HPDE6-E6E7 (cell line): Measurements from ENCODE around the gene GPRC5B.
A peak's percentile ranks its signal among the peaks of the same experiment; 100 is the strongest.

ENCODE experiments used
- DNase-seq: peaks from one replicate; pipeline ENCODE4 v3.0.0; 2011; ENCODE audit warnings: missing footprints; ENCODE audit errors: extremely low spot score

Gene GPRC5B

GRCh38 chr16:19844945-19845641 lies 39.6 kb downstream of the GPRC5B start:
- peak; percentile 28 for DNase-seq

GRCh38 chr16:19843371-19843770 lies 41.3 kb downstream of the GPRC5B start:
- no peak for DNase-seq

DNA sequence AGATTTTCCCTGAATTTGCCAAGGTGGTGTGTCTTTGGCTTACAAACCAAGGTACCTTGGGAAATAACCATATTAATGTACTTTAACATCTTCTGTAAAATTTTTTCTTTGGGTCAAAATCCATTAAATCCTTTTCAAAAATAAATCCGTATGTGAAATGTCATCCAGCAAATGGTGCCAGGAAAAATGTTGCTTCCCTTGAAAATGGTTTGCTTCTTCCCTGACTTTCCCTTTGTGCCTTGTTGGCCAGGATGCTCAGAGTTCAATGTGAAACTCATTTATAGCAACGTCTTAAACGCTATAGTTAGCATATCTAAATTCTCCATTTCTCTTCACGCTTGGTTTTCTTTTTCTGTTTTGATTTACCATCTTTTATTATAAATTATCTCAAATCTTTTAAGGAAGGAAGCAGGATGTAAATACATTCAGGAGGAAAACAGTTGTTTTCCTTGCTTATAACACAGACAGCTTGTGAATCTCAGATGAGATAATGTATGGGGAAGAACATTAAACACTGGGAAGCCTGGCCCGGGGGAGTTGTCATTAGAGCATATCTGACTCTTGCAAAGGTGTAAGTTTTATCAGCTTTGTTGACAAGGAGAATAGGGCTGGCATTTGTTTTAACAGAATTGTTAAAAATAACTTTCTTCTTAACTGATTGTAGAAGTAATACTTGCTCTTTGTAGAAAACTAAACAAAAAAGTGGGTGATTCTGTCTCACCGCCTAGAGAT lies 42.1 kb downstream of the GPRC5B start:
- no peak for DNase-seq

- DNase-seq = no peak
These were observed 43.5 kb downstream of the GPRC5B start for GRCh38 chr16:19841184-19841583.

DNA sequence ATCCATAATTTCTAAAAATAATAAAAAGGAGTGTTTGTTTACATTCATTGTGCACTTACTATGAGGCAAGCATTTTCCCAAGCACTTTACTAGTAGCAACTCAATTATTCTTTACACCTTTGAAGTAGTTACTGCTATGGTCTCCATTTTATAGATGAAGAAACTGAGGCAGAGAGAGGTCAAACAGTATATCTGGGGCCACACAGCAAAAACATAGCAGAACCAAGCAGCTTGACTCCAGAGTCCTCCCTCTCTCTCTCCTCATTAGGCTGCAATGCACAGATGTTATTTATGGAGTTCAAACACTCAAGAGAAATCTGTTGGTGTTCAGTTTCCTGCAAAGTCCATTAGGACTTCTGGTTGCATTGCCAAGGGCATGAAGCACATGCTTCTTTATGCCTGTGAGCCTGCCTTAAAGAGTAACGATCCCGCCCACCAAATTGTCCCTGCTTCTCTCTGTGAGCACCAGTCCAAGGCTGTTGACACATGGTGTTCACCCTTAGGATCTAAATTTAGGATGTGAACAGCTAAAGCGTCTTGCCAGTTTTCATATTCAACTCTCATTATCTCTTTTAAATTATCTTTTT lies 44.0 kb downstream of the GPRC5B start:
- DNase-seq = no peak

DNA sequence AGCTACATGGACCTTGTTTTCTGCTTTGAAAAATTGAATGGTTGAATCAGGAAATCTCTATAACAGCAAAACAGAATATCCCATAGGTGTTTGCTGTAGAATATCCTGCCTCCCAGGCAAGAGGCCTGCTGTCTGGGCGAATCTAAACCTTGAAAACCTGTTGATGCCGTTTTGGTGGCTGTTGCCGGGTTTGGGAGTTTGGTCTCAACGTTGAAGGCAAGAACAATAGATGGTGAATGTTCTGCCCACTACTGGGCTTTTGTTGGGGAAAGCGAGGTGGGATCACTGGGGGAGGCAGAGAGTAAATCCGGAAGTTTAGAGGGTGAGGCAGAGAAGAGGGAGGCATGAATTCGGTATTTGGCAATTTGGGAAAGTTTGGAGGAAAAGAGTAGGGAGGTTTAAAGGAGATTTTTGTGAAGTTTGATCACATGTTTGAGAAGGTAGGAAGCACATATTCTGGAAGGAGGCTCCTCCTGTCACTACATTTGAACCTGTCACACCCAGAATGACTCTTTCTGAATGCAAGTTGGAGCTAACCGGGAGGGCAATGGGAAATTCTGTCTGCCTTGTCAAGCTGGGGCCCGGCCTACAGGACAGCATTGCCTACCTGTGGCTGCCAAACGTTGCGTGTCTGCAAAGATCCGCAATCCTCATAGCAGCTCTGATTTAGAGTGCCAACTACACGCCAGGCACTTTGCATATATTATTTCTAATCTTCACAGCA lies 46.5 kb downstream of the GPRC5B start:
- no peak for DNase-seq

DNA sequence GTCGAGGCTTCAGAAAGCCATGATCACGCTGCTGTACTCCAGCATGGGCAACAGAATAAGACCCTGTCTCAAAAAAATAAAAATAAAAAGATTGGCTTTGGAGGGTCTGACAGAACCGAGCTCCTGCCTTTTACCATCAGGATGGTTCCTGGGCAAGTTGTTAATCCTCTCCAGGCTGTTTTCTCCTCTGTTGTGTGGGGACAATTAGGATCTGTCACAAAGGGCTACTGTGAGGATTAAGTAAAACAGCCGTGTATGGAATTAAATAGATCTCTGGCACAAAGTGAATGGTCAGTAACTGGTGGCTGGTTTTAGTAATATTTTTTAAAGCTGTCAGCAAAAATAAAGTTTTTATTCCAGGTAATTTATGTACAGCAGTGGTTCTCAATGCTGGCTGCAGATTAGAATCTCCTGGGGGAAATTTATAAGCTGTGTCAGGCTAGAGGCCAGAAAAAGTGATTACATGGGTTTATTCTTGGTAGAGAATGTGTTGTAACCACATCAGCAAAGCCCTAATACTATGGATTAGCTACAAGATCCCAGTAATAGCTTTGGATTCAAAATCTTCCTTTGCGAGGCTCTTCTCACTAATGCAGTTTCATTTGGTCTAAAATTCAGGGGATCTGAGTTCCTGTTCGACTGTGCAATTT lies 47.2 kb downstream of the GPRC5B start:
- DNase-seq = no peak

GRCh38 chr16:19835968-19836421 lies 48.7 kb downstream of the GPRC5B start:
- no peak for DNase-seq

- no peak for DNase-seq
These were observed 49.5 kb downstream of the GPRC5B start for GRCh38 chr16:19835196-19835595.

GRCh38 chr16:19833581-19833980 lies 51.1 kb downstream of the GPRC5B start:
- no peak for DNase-seq

GRCh38 chr16:19833176-19833575 lies 51.5 kb downstream of the GPRC5B start:
- no peak for DNase-seq

GRCh38 chr16:19831678-19832077 lies 53.0 kb downstream of the GPRC5B start:
- peak; percentile 39 for DNase-seq

GRCh38 chr16:19830902-19831560 lies 53.6 kb downstream of the GPRC5B start:
- no peak for DNase-seq

DNA sequence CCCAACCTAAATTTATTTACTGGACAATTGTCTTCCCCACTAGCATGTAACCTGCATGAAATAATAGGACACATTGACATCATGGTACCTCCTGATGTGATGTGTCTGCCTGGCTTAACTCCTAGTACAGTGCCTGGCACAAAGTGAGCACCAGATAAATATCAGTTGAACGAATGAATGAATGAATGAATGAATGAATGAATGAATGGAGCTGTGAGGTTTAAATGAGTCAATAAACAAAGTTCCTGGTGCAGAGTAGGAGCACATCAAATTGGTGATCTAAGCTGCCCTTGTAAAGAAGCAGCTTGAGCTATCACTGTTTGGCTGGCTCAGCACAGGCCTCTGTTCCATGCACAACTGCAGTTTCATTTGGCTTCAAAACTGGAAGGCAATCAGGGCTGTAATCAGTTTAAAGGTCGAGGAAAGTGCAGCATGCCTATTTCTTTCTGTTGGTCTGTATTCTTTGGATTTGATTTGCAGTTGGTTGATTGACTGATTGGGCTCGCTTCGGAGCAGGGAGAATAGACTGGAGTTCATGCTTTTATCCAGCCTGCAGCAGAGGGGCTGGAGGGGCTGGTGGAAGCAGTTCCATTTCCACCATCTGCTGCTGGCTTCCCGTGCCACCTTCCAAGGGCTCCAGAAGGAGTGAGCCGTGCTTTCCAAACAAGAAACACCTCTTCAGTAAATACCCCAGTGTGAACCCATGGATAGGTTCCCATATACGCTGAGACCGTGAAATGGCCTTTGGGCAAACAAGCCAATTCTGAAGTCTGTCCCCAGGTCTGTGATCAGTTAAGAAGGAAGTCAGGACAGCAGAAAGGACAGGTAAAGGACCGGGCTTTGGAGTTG lies 54.6 kb downstream of the GPRC5B start:
- no peak for DNase-seq

GRCh38 chr16:19824216-19824615 lies 60.4 kb downstream of the GPRC5B start:
- no peak for DNase-seq

DNA sequence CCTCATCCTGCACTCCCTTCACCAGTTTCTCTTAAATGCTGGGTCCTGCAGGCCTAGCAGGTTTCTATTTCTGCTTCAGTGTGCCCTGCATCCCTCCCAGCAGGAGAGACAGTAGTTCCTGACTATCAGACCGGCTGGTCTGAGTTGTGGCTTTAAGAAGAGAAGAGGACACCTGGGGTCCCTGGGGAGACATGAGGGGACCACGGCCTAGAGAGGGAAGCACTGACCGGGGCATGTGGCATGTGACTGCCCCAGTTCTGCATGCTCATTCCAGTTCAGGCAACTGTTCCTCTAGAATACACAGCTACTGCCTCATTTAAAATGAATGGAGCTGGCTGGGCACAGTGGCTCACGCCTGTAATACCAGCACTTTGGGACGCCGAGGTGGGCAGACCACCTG lies 61.3 kb downstream of the GPRC5B start:
- DNase-seq = no peak

GRCh38 chr16:19822533-19822932 lies 62.1 kb downstream of the GPRC5B start:
- DNase-seq = no peak

DNA sequence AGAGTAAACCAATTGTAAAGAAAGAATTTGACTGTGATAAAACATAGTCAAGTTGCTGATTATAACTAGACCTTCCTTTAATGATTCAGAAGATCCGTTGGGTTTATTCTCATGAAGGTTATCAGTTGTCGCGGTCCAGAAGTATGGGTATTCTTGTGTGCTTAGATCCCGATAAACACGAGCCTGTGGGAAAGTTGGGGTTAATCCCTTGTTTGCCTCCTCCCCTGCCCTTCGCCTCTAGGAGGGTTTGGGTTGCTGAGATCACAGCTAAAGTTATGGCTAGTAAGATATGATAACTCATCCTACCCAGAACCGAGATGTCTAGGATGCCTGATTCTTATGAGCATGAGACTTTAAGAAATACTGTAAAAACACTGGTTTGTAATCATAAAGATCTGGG lies 66.8 kb downstream of the GPRC5B start:
- DNase-seq = no peak

- no peak for DNase-seq
These were observed 67.5 kb downstream of the GPRC5B start for GRCh38 chr16:19817122-19817521.

DNA sequence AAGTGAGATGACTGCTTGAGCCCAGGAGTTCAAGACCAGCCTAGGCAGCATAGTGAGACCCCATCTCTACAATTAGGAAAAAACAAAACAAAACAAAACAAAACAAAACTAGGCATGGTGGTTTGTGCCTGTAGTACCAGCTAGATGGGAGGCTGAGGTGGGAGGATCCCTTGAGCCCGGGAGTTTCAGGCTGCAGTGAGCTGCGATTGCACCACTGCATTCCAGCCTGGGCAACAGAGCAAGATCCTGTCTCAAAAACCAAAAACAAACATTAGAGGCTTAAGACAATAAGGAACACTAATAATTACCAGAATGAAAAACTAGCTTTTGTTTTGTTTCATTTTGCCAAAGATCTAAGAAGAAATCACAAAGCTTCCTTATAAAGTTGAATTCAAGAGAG lies 69.2 kb downstream of the GPRC5B start:
- no peak for DNase-seq
